Stimulated activated CD8-positive, alpha-beta memory T cell treated with anti-CD3 and anti-CD28 coated beads, Interleukin-15, amount 100 ng/mL, for 24 hours (primary cell): ENCODE measurements around the gene TACC3.

Source experiments
- DNase-seq: peaks from one replicate; pipeline ENCODE4 v3.0.0-alpha.2; 2020; ENCODE audit warnings: low read depth

Gene TACC3

DNA sequence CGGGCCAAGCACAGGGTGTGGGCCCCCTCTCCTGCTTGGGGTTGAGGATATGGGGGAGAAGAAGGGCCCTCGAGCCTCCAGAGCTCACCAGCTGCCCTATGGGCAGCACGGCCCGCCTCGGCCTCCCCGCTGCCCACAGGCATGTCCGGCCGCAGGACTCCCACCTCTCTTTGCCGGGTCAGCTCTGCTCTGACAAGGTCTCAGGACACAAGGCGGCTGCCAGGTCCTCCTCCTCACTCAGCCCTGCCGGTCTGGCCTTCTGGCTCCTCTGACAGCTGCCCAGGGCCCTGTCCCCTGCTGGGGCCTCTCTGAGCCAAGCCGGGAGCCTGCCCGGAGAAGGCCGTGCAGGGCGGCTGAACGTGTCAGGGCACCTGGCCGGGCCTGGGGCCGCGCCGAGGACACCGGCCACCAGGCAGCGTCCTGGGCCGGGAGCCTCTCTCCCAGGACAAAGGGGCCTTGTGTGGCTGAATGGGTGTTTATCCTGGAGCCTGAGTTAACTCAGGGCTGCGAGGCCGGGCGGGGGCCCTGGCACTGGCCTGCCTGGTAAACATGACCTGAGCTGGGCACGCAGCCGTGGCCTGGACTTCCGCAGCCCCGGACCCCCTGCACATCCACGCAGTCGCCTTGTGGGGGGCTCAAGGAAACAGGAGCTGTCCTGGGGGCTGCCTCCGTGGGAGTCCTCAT is 25.7 kb downstream of the TACC3 start:
- no peak for DNase-seq

DNA sequence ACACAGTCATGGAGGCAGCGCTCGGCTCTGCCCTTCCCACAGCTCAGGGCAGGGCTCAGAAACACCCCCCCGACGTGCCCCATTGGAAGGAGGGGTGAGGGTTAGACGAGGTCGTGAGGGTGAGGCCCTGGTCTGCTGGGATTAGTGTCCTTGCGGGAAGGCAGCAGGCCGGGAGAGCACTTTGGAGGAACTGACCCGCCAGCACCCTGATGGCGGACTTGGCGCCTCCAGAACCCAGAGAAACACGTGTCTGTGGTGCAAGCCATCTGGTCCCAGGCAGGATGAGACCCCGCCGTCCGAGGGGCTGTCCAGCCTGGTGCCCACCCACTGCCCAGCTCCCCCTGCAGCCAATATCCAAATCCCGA is 26.3 kb downstream of the TACC3 start:
- DNase-seq = no peak

DNA sequence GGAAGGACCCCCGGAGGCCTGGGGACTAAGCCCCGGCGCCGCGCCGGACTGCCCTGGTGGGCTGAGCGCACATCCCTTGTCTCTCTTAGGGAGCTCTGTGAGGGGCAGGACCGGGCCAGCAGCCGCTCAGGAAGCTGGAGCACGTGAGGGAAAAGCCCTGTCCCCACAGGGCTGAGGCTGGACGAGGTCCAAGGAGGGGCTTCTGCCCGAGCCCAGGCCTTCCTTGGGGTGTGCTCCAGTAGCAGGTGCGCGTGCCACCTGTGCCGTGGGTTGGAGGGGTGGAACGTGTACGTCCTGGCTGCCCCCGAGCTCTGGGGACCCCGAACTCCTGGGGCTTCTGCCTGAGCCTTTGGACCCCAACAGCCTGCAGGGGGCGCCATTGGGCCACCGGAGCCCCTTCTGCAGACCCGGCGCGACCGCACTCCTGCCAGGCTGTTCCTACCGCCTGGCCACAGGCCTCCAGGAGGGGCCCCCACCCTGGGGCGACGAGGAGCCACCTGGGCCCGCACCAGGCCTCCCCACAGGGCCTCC is 27.2 kb downstream of the TACC3 start:
- DNase-seq = peak; percentile 75

GRCh38 chr4:1749370-1749769 is 28.0 kb downstream of the TACC3 start:
- DNase-seq = no peak

GRCh38 chr4:1749826-1750225 is 28.5 kb downstream of the TACC3 start:
- DNase-seq = no peak

DNA sequence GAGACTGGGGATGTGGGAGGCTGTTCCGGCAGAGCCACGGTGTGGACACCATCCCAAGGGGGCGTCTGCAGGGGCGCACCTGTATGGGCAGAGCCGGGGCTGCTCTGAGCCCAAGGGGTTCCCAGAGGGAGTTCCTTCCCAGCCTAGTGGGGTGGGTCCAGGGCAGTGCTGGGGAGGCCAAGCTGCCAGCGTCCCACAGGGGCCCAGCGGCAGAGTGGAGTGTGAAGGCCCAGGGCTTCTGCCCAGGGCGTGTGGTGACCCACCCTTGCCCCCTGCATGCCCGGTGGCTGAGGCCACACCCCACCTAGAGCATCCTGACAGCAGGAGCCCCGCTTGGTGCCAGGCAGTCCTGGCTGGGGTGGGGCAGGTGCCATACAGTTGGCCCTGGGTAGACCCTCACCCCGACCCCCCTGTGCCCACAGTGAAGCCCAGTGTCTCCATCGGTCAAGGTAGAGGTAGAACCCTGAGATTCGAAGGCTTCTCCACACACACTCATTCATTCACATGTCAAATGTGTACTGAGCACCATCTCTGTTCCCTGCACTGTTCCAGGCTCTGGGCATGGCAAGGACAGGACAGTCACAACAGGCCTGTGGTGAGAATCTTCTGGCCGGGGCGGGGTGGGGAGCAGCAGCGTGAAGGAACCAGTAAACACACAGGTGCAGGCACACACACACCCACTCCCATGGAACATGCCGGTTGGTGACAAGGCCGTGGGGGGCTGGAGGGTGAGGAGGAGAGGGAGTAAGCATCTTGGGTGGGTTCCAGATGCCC is 29.2 kb downstream of the TACC3 start:
- no peak for DNase-seq

GRCh38 chr4:1751155-1751918 is 30.0 kb downstream of the TACC3 start:
- DNase-seq = no peak

DNA sequence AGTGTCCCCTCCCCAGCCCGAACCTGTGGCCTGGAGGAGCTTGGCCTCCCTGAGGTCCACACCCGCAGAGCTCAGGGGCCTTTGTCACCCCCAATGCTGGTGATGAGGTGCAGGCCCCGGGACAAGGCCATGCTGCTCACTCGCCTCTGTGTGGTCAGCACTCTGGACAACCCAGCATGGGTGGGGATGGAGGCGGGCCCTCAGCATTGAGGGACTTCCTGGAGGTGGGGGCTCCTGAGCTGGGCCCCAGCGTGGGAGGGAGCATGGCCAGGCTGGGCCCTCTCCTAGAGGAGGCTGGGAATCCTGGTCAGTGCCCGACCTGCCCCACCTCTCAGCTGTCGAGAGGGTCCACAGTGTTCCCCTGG is 30.6 kb downstream of the TACC3 start:
- DNase-seq = no peak

DNA sequence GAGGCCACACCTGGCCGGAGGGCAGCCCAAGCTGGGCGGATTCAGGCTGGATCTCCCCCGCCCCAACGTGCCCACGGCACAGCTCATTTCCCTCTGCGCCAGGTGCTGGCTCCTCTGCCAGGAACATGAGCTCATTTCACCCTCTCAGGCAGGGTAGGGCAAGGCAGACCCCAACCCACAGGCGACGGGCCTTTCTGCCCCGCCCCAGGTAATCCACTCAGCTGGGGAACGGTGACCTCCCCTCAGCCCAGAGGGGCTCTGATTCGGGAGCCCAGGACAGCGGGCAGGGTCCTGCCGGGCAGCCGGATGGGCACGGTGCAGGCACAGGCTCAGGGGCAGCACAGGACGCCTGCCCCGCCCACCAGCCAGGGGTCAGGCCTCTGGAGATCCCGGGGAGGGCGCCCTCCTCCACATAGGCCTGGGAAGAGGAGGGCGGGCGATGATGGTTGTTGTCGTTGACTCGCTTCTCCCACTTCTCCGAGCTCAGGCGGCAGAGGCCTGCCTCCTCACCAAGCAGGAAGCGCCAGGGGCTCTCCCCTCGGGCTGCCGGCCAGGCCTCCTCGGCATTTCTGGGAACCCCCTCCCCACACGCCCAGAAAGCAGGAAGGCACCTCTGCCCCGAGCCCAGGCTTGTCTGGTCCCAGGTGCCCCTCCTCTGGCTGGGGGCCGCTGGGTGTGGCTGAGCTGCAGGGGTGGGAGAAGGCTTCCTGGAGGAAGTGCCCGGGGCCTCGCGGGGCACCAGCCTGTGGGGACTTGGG is 31.1 kb downstream of the TACC3 start:
- DNase-seq = no peak

DNA sequence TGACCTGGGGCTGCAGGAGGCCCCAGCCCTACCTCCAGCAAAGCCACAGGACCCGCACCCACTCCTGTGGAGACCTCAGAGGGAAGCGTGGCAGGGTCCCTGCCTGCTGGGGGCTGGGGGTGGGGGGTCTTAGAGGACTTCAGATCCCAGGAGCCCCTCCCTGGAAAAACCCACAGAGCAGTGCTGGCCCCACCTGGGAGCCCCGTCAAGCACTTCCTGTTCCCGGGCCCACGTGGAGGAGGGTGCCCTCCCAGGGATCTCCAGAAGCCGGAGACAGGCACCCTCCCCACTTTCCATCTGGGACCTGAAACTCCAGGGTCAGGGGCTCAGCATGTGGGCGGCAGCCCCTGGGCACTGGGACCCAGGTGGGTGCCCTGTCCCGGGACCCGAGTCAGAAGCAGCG is 32.0 kb downstream of the TACC3 start:
- DNase-seq = no peak

DNA sequence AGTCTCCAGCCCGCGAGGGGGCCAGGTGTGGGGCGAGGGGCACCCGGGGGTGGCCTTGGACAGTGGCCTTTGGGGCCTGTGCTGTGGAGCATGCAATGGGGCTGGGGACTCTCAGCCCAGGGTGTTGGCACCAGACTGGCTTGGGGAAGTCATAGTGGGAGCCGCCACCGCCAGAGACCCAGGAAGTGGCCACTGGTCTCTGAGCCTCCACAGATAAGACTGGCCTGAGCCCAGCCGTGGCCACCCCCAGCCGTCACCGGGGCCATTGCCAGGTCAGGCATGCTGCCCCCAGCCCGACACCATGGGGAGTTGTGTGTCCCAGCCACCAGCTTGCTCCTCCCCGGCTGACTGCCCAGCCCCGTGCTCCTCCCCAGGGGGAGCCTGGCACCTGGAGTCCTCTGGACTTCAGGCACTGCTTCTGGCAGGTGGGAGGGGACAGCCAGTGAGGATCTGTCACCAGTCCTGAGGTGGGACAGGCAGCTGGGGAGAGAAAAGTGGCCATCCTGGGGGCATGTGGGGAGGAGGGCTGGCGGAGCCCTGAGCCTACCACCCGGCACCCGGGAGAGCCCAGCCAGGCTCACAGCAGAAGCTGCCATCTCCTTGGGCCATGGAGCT is 32.5 kb downstream of the TACC3 start:
- no peak for DNase-seq

DNA sequence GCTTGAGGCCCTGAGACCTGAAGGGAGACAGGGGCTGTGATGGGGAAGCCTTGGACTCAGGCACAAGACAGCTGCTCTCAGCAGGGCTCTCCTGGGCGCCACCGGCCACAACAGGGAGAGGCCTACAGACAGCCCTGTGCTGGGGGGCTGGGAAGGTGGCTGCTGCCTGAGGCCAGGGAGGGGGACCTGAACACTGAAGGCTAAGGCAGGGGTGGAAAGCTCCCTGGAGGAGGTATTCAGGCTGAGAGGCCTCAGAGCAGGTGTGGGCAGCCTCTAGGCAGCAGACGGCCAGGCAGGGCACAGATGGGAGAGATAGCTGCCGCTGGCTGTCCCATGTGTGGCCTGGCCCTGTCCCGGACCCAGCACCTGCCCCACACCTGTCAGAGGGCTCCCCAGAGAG is 33.0 kb downstream of the TACC3 start:
- no peak for DNase-seq

DNA sequence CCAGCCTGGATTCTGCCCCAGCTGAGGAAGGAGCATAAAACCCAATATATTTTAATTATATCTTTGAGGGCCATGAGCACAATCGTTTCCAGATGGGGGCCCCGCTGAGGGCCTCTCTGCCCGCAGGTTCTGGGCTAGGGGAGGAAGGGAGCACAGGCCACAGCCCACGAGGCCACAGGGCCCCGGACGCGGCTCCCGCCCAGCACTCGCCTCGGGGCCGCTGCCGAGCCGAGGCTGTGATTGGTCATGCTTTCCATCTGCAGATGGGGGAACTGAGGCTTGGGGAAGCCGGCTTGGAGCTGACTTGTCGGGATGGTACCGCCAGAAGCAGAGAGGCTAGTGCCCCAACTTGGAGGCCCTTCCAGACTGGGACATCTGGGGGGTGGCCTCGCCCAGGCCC is 34.0 kb downstream of the TACC3 start:
- DNase-seq = no peak

DNA sequence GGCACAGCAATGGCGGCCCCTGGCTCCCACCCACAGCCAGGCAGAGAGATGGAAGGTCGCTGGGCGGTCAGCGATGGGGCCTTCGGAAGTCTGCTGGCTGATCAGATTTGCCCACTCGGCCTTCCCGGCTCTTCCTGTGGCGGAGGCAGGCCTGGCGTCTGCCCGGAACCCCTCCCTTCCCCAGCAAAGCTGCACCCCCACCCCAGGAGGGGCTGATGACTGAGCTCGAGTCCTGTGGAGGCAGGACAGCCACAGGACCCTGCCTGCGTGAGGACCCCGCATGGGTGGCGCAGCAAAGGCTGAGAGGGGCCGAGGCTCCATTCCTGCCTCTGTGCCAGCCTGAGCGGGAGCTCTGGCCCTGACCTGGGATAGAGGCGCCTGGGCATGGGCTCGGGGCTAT is 34.8 kb downstream of the TACC3 start:
- DNase-seq = no peak

GRCh38 chr4:1756893-1757779 is 35.8 kb downstream of the TACC3 start:
- DNase-seq = no peak

GRCh38 chr4:1757836-1758235 is 36.5 kb downstream of the TACC3 start:
- no peak for DNase-seq

- DNase-seq = no peak
Observed at GRCh38 chr4:1758306-1759121, 37.2 kb downstream of the TACC3 start.

DNA sequence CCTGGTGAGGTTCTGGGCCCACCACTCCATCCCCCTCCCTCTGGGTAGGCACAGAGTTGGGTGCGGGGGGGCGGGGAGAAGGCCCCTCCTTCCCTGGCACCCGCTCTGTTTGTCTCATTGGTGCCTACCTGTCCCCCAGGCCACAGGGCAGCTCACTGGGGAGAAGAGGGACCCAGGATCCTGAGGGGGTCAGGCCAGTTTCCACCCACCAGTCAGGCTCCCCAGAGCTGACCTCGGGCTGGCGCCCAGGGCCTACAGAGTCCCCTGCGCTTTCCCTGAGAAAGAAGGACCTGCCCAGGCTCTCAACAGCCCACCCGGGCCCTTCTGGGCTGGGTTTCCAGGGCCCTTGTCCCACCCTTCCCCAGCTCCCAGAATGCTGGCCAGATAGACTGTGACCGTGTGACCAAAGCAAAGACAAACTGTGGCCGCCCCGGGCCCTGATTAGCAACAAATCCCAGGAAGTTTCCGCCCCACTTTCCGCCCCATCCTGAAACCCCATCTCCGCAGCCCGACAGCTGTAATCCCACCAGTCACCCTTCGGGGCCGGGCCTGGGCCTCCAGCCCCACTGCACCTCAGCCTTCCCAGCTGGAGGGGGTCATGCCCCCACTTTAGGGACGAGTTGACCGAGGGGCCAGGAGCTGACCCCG is 38.0 kb downstream of the TACC3 start:
- no peak for DNase-seq

- DNase-seq = no peak
Observed at GRCh38 chr4:1759818-1760223, 38.5 kb downstream of the TACC3 start.
